K562 (cell line): ENCODE results near the gene DISC1. TPM values are rescaled to one million over a fixed set of nuclear protein-coding genes. Genes with fewer than 3 reads are reported as not detected.

Experiments
- ATAC-seq: fragments of 200-7000 bp; cut with Tn5 transposase; 3 replicates; pipeline ENCODE4 v1.9.1; 2020; ENCODE audit warnings: moderate library complexity
- BruUV-seq: library from RNA; stranded (reverse); fragments of 400-500 nt; replicated peaks from 2 replicates; lab custom pipeline; 2021; lab: Mats Ljungman, UMichigan
- CTCF ChIA-PET: fragments of 300-600 bp; formaldehyde crosslinking; extraction: SDS; loops from one replicate; lab custom pipeline; 2021; ENCODE audit warnings: low intra/inter-chr PET ratio; lab: Yijun Ruan, JAX
- POLR2A ChIA-PET: fragments of 300-600, 350-650 bp; sonication (Branson Sonifier 250); formaldehyde crosslinking; extraction: SDS; loops from one replicate; lab custom pipeline; 2021; ENCODE audit warnings: antibody characterized with exemption, inconsistent platforms; lab: Yijun Ruan, JAX
- DNase-seq, 4 experiments: peaks; one replicate each; pipeline versions ENCODE4 v3.0.0 to v3.0.0-alpha.2; 2011 to 2018; ENCODE audit warnings: low spot score in 3 of 4, mixed read lengths in 3 of 4; ENCODE audit errors: extremely low read depth in 1 of 4
- FAIRE-seq: peaks from 2 replicates; lab custom pipeline; 2011; peaks lifted over from hg19 to GRCh38; lab: Jason Lieb, UNC
- H2AFZ ChIP-seq: 2 replicates; pipeline ENCODE4 v1.6.0; 2011; ENCODE audit warnings: low read depth, low read length, control low read depth, inconsistent platforms
- H3K27ac ChIP-seq: fragments of 200-600 bp; 3 replicates; pipeline ENCODE4 v1.8.0; 2011; ENCODE audit warnings: low read depth, mild to moderate bottlenecking, control low read depth, inconsistent platforms, low read length, moderate library complexity, mixed read lengths; ENCODE audit errors: extremely low read depth
- H3K27me3 ChIP-seq, 2 experiments: fragments of 300-600 bp in 1 of 2; 2 replicates in 1 of 2; 3 replicates in 1 of 2; pipeline versions ENCODE4 v1.6.0 to v1.8.0; 2011; ENCODE audit warnings: inconsistent platforms in 2 of 2, low read length in 2 of 2, mild to moderate bottlenecking in 1 of 2, mixed read lengths in 1 of 2, moderate library complexity in 1 of 2; ENCODE audit not compliant: control insufficient read depth in 2 of 2, insufficient read depth in 2 of 2
- H3K36me3 ChIP-seq: fragments of 300-600 bp; 3 replicates; pipeline ENCODE4 v1.8.0; 2011; ENCODE audit warnings: mild to moderate bottlenecking, low read length, inconsistent platforms; ENCODE audit not compliant: control insufficient read depth, insufficient read depth
- H3K4me1 ChIP-seq, 2 experiments: fragments of 200-600 bp in 1 of 2; replicated peaks in 1 of 2; 2 replicates in 1 of 2; 3 replicates in 1 of 2; pipeline versions ENCODE4 v1.5.1 to v1.8.0; 2011; ENCODE audit warnings: inconsistent platforms in 2 of 2, low read length in 2 of 2, mild to moderate bottlenecking in 1 of 2, mixed read lengths in 1 of 2, moderate library complexity in 1 of 2; ENCODE audit not compliant: control insufficient read depth in 2 of 2, insufficient read depth in 2 of 2
- H3K4me2 ChIP-seq: 2 replicates; pipeline ENCODE4 v1.6.1; 2011; ENCODE audit warnings: low read length, control low read depth, inconsistent platforms, mixed read lengths; ENCODE audit not compliant: insufficient read depth
- H3K4me3 ChIP-seq: fragments of 200-600 bp; sonication (generic), shearing (Covaris generic); 2 replicates; pipeline ENCODE4 v1.5.1; 2016; ENCODE audit warnings: control low read depth, inconsistent platforms
- H3K79me2 ChIP-seq: fragments of 200-600 bp; 3 replicates; pipeline ENCODE4 v1.8.0; 2011; ENCODE audit warnings: low read length, inconsistent platforms; ENCODE audit not compliant: control insufficient read depth, insufficient read depth
- H3K9ac ChIP-seq, 2 experiments: 2 replicates each; pipeline versions ENCODE4 v1.6.0 to v1.6.1; 2011; ENCODE audit warnings: low read depth in 2 of 2, low read length in 2 of 2, control low read depth in 1 of 2, inconsistent platforms in 1 of 2, mild to moderate bottlenecking in 1 of 2, mixed read lengths in 1 of 2; ENCODE audit not compliant: insufficient read depth in 1 of 2
- H3K9me1 ChIP-seq: one replicate; pipeline ENCODE4 v1.6.0; 2011; ENCODE audit warnings: inconsistent platforms, mild to moderate bottlenecking, low read length, moderate library complexity; ENCODE audit not compliant: control insufficient read depth, insufficient read depth
- H3K9me3 ChIP-seq: replicated peaks from 2 replicates; pipeline ENCODE4 v1.5.1; 2011; ENCODE audit warnings: low read depth, low read length, inconsistent platforms; ENCODE audit not compliant: control insufficient read depth, insufficient read depth
- H4K20me1 ChIP-seq: replicated peaks from 2 replicates; pipeline ENCODE4 v1.6.1; 2011; ENCODE audit warnings: low read length, inconsistent platforms, mixed read lengths; ENCODE audit not compliant: control insufficient read depth, insufficient read depth
- ATF7 ChIP-seq: fragments of 450-650 bp; IDR thresholded peaks from 2 replicates; pipeline ENCODE4 v1.7.1; 2014; ENCODE audit warnings: mild to moderate bottlenecking, moderate library complexity
- MTA2 ChIP-seq: fragments of 450-650 bp; IDR thresholded peaks from 2 replicates; pipeline ENCODE4 v1.6.1; 2016; ENCODE audit warnings: low read depth
- MYBL2 ChIP-seq, 2 experiments: fragments of 450-650 bp in 1 of 2; sonication (generic) in 1 of 2; formaldehyde crosslinking in 1 of 2; IDR thresholded peaks; 2 replicates each; pipeline versions ENCODE4 v1.6.1 to v1.8.1; 2017 to 2022; ENCODE audit warnings: borderline replicate concordance in 1 of 2, inconsistent platforms in 1 of 2, low read depth in 1 of 2, mild to moderate bottlenecking in 1 of 2, missing genetic modification reagents in 1 of 2, moderate library complexity in 1 of 2
- NCOA6 ChIP-seq: fragments of 450-650 bp; IDR thresholded peaks from 2 replicates; pipeline ENCODE4 v1.6.1; 2017; ENCODE audit warnings: mild to moderate bottlenecking
- RB1 ChIP-seq: fragments of 450-650 bp; IDR thresholded peaks from 2 replicates; pipeline ENCODE4 v1.6.1; 2017; ENCODE audit warnings: low read depth, mild to moderate bottlenecking
- RBM39 ChIP-seq: fragments of 200-400 bp; formaldehyde crosslinking; optimal IDR thresholded peaks from 2 replicates; pipeline ENCODE3; 2018; ENCODE audit warnings: low read depth, low read length
- SETDB1 ChIP-seq: IDR thresholded peaks from one replicate; pipeline ENCODE4 v1.6.1; 2012; ENCODE audit warnings: low read length, control low read depth, inconsistent platforms
- SMARCA5 ChIP-seq: fragments of 450-650 bp; IDR thresholded peaks from 2 replicates; pipeline ENCODE4 v1.6.1; 2016
- SMC3 ChIP-seq: conservative IDR thresholded peaks from 2 replicates; pipeline ENCODE4 v1.6.1; 2011; ENCODE audit warnings: low read depth, low read length, improper control_type of control experiment; ENCODE audit not compliant: insufficient read depth
- SOX6 ChIP-seq: fragments of 450-650 bp; IDR thresholded peaks from 2 replicates; pipeline ENCODE4 v1.6.1; 2014; ENCODE audit warnings: mild to moderate bottlenecking
- TEAD1 ChIP-seq, 2 experiments: fragments of 450-650 bp in 1 of 2; sonication (generic) in 1 of 2; formaldehyde crosslinking; IDR thresholded peaks; 2 replicates each; pipeline versions ENCODE4 v1.4.0 to v1.8.0; 2020 to 2022; ENCODE audit warnings: mild to moderate bottlenecking in 2 of 2, missing genetic modification reagents in 1 of 2
- ZBTB17 ChIP-seq: fragments of 450-650 bp; formaldehyde crosslinking; IDR thresholded peaks from 2 replicates; pipeline ENCODE4 v1.4.0; 2020; ENCODE audit warnings: mild to moderate bottlenecking
- WGBS: fragments of 100-300 bp; shearing (Covaris generic); methylation state at CpG from one replicate; pipeline ENCODE4 v1.1.6; 2016; ENCODE audit warnings: low coverage, mixed read lengths; ENCODE audit not compliant: insufficient coverage; ENCODE audit errors: missing lambda C conversion rate; 5-methylcytosine and 5-hydroxymethylcytosine counted together
- in situ Hi-C: fragments of 300-500 bp; cut with MboI; formaldehyde crosslinking; loops from 4 replicates; pipeline ENCODE4 v1.15.0; 2018; ENCODE audit warnings: inconsistent platforms, mixed read lengths
- intact Hi-C: fragments of 100-400 bp; cut with micrococcal nuclease; formaldehyde crosslinking; loops from 2 replicates; pipeline ENCODE4 v1.14.2; 2022
- polyA plus RNA-seq, 8 experiments: library from polyadenylated mRNA; depleted of rRNA in 4 of 8; stranded (reverse) in 5 of 8; unstranded in 3 of 8; fragments of >200 nt; fragmentation: Nextera tagmentation in 2 of 8; fragmentation: Illumina TruSeq in 1 of 8; extraction: Ambion mirVana in 2 of 8; extraction: Trizol in 1 of 8; gene quantifications; 2 replicates each; pipeline versions ENCODE4 v1.2.1 to v1.2.3, GENCODE V29; 2011 to 2014; ENCODE audit warnings: inconsistent platforms in 1 of 8, missing spikeins in 1 of 8
- total RNA-seq, 7 experiments: library from RNA; depleted of rRNA in 6 of 7; stranded (reverse); fragments of >200 nt in 6 of 7; fragmentation: Illumina TruSeq in 2 of 7; extraction: Trizol in 2 of 7; gene quantifications; 2 replicates each; pipeline versions ENCODE4 v1.2.1 to v1.2.3, GENCODE V29; 2011 to 2021; ENCODE audit warnings: low replicate concordance in 1 of 7
- TF ChIP-seq, protein P1 (sequence below), 2 experiments: fragments of 450-650 bp; conservative IDR thresholded peaks; 2 replicates each; pipeline ENCODE4 v1.6.1; 2017; ENCODE audit warnings: mild to moderate bottlenecking in 2 of 2, moderate library complexity in 2 of 2
- TF ChIP-seq, protein P2 (sequence below): fragments of 450-650 bp; IDR thresholded peaks from 2 replicates; pipeline ENCODE4 v1.7.1; 2018; ENCODE audit warnings: mild to moderate bottlenecking, low read depth; ENCODE audit not compliant: partially characterized antibody
- TF ChIP-seq, protein P3 (sequence below): fragments of 250-450 bp; sonication (Bioruptor Pico); IDR thresholded peaks from 2 replicates; pipeline ENCODE4 v1.8.0; 2021; ENCODE audit warnings: mild to moderate bottlenecking, moderate library complexity
- TF ChIP-seq, protein P4 (sequence below): IDR thresholded peaks from 2 replicates; pipeline ENCODE4 v1.6.1; 2011; ENCODE audit warnings: borderline replicate concordance, low read depth, mild to moderate bottlenecking, moderate library complexity, low read length; ENCODE audit not compliant: insufficient read depth, poor library complexity, severe bottlenecking

Gene DISC1
- total and polyA plus RNA-seq, 9 of the 15 experiments (the other 6 are each of a cell fraction or from before 2014, with no cell fraction given): 0.01 to 0.11 (median 0.08) TPM; not detected in 1

DNA sequence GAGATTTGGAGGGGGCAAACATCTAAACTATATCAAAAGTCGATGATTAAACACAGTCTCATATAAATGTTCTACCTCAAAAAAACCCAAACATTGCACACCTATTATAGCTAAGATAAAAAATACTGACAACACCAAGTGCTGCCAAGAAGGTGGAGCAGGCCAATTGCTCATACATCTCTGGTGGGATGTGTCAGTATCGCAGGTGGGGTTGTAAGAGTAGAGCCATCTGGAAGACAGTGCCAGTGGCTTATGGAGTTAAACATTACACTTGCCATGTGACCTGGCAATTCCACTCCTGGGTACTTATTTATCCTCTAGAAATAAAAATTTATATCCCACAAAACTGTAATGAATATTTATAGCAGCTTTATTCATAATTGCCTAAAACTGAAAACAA, 213.4 kb downstream of the DISC1 start:
- H3K9me1 ChIP-seq: no peaks in the 10 kb centered on the region
- FAIRE-seq: no peak
- ChIA-PET POLR2A (no interaction called here), CTCF (no interaction called here)
- no peak overlapping the region for H3K27ac ChIP-seq
- intact Hi-C loops: no loop called here
- H2AFZ ChIP-seq: no peak overlapping the region
- no peak for DNase-seq
- no peaks in the 10 kb centered on the region for H3K4me1 ChIP-seq
- no peak overlapping the region for H3K9ac ChIP-seq
- no peaks in the 10 kb centered on the region for H3K9me3 ChIP-seq
- no peak overlapping the region for H3K4me2 ChIP-seq
- ATAC-seq: no peak
- 0% methylated on average over 2 of the region's 2 CpGs for WGBS
- no peaks in the 10 kb centered on the region; the same call in 2 of the 3 replicates for H3K36me3 ChIP-seq
- H3K79me2 ChIP-seq: no peaks in the 10 kb centered on the region
- BruUV-seq: no TSS peak
- no peaks in the 10 kb centered on the region for H4K20me1 ChIP-seq
- no peak overlapping the region for H3K4me3 ChIP-seq
- H3K27me3 ChIP-seq: peaks cover 4 to 8% of the 10 kb centered on the region in 2 experiments; a peak in 3 of 5 replicates
- in situ Hi-C loops: no loop called here
- TF ChIP-seq, protein P1, sequence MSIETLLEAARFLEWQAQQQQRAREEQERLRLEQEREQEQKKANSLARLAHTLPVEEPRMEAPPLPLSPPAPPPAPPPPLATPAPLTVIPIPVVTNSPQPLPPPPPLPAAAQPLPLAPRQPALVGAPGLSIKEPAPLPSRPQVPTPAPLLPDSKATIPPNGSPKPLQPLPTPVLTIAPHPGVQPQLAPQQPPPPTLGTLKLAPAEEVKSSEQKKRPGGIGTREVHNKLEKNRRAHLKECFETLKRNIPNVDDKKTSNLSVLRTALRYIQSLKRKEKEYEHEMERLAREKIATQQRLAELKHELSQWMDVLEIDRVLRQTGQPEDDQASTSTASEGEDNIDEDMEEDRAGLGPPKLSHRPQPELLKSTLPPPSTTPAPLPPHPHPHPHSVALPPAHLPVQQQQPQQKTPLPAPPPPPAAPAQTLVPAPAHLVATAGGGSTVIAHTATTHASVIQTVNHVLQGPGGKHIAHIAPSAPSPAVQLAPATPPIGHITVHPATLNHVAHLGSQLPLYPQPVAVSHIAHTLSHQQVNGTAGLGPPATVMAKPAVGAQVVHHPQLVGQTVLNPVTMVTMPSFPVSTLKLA (conservative IDR thresholded peaks at IDR 0.05): no peak
- no peak for TF ChIP-seq SETDB1
- TF ChIP-seq, protein P2, sequence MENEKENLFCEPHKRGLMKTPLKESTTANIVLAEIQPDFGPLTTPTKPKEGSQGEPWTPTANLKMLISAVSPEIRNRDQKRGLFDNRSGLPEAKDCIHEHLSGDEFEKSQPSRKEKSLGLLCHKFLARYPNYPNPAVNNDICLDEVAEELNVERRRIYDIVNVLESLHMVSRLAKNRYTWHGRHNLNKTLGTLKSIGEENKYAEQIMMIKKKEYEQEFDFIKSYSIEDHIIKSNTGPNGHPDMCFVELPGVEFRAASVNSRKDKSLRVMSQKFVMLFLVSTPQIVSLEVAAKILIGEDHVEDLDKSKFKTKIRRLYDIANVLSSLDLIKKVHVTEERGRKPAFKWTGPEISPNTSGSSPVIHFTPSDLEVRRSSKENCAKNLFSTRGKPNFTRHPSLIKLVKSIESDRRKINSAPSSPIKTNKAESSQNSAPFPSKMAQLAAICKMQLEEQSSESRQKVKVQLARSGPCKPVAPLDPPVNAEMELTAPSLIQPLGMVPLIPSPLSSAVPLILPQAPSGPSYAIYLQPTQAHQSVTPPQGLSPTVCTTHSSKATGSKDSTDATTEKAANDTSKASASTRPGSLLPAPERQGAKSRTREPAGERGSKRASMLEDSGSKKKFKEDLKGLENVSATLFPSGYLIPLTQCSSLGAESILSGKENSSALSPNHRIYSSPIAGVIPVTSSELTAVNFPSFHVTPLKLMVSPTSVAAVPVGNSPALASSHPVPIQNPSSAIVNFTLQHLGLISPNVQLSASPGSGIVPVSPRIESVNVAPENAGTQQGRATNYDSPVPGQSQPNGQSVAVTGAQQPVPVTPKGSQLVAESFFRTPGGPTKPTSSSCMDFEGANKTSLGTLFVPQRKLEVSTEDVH: no peak
- TF ChIP-seq TEAD1 (CRISPR knock-in tag; IDR thresholded peaks at IDR 0.05): no peak
- no peak for TF ChIP-seq MTA2
- no peak for TF ChIP-seq SMC3
- TF ChIP-seq ATF7: no peak
- no peak for TF ChIP-seq MYBL2 (IDR thresholded peaks at IDR 0.05; ENCODE audit: low read depth)
- no peak for TF ChIP-seq MYBL2 (CRISPR knock-in tag; IDR thresholded peaks at IDR 0.05; ENCODE audit: borderline replicate concordance)
- no peak for TF ChIP-seq RBM39
- TF ChIP-seq SOX6: no peak
- no peak for TF ChIP-seq SMARCA5
- TF ChIP-seq, protein P3, sequence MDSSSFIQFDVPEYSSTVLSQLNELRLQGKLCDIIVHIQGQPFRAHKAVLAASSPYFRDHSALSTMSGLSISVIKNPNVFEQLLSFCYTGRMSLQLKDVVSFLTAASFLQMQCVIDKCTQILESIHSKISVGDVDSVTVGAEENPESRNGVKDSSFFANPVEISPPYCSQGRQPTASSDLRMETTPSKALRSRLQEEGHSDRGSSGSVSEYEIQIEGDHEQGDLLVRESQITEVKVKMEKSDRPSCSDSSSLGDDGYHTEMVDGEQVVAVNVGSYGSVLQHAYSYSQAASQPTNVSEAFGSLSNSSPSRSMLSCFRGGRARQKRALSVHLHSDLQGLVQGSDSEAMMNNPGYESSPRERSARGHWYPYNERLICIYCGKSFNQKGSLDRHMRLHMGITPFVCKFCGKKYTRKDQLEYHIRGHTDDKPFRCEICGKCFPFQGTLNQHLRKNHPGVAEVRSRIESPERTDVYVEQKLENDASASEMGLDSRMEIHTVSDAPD (CRISPR knock-in tag): no peak
- TF ChIP-seq RB1: no peak
- no peak for TF ChIP-seq NCOA6
- TF ChIP-seq ZBTB17 (CRISPR knock-in tag): no peak
- TF ChIP-seq, protein P4, sequence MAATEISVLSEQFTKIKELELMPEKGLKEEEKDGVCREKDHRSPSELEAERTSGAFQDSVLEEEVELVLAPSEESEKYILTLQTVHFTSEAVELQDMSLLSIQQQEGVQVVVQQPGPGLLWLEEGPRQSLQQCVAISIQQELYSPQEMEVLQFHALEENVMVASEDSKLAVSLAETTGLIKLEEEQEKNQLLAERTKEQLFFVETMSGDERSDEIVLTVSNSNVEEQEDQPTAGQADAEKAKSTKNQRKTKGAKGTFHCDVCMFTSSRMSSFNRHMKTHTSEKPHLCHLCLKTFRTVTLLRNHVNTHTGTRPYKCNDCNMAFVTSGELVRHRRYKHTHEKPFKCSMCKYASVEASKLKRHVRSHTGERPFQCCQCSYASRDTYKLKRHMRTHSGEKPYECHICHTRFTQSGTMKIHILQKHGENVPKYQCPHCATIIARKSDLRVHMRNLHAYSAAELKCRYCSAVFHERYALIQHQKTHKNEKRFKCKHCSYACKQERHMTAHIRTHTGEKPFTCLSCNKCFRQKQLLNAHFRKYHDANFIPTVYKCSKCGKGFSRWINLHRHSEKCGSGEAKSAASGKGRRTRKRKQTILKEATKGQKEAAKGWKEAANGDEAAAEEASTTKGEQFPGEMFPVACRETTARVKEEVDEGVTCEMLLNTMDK: no peak
